CD4-positive, alpha-beta T cell (primary cell): ENCODE measurements around the gene RCOR2. TPM values are rescaled to one million over a fixed set of nuclear protein-coding genes. Genes with fewer than 3 reads are reported as not detected.

Experiments
- ATAC-seq: fragments of 200-7000 bp; cut with Tn5 transposase; one replicate; pipeline ENCODE4 v1.10.0; 2022; ENCODE audit warnings: mild to moderate bottlenecking; ENCODE audit not compliant: poor library complexity
- CTCF ChIA-PET: fragments of 350-600 bp; sonication (Branson Sonifier 250); formaldehyde crosslinking; loops from one replicate; lab custom pipeline; 2021; ENCODE audit warnings: antibody characterized with exemption, inconsistent platforms; lab: Charles Lee
- POLR2A ChIA-PET: fragments of 350-600 bp; sonication (Branson Sonifier 250); formaldehyde crosslinking; loops from one replicate; lab custom pipeline; 2021; ENCODE audit warnings: antibody characterized with exemption, inconsistent platforms; lab: Charles Lee
- DNase-seq, 14 experiments: peaks; one replicate each; pipeline ENCODE4 v3.0.0-alpha.2; 2013 to 2020; ENCODE audit warnings: mixed read lengths in 2 of 14
- H3K27ac ChIP-seq, 2 donors: one replicate each; pipeline versions ENCODE4 v1.5.1 to v1.7.0; 2013; ENCODE audit warnings: low read length in 2 of 2, low read depth in 1 of 2, mild to moderate bottlenecking in 1 of 2
- H3K27me3 ChIP-seq, 2 experiments: 1 replicate in 1 of 2; 2 replicates in 1 of 2; pipeline versions ENCODE4 v1.6.1 to v1.7.0; 2013; ENCODE audit warnings: low read length in 2 of 2, control low read depth in 1 of 2, mild to moderate bottlenecking in 1 of 2, moderate library complexity in 1 of 2; ENCODE audit not compliant: insufficient read depth in 2 of 2, control insufficient read depth in 1 of 2
- H3K36me3 ChIP-seq: one replicate; pipeline ENCODE4 v1.6.1; 2013; ENCODE audit warnings: low read length, control low read depth; ENCODE audit not compliant: insufficient read depth
- H3K4me1 ChIP-seq: one replicate; pipeline ENCODE4 v1.6.1; 2013; ENCODE audit warnings: low read length, control low read depth; ENCODE audit not compliant: insufficient read depth
- H3K4me3 ChIP-seq: one replicate; pipeline ENCODE4 v1.5.1; 2013; ENCODE audit warnings: mild to moderate bottlenecking, low read length, moderate library complexity
- H3K9me3 ChIP-seq, 2 experiments: 1 replicate in 1 of 2; 2 replicates in 1 of 2; pipeline versions ENCODE4 v1.6.1 to v1.7.0; 2013; ENCODE audit warnings: low read length in 2 of 2, mild to moderate bottlenecking in 2 of 2, control low read depth in 1 of 2, moderate library complexity in 1 of 2; ENCODE audit not compliant: control insufficient read depth in 1 of 2, insufficient read depth in 1 of 2
- H3K27ac Mint-ChIP-seq: one replicate; pipeline ENCODE4 v1.8.0; 2020; ENCODE audit warnings: mixed read lengths
- H3K27me3 Mint-ChIP-seq: one replicate; pipeline ENCODE4 v1.8.0; 2021; ENCODE audit warnings: mixed read lengths
- H3K36me3 Mint-ChIP-seq: one replicate; pipeline ENCODE4 v1.8.0; 2021; ENCODE audit warnings: low read depth, mixed read lengths
- H3K4me1 Mint-ChIP-seq: one replicate; pipeline ENCODE4 v1.8.0; 2021; ENCODE audit warnings: low read depth, mixed read lengths
- H3K4me3 Mint-ChIP-seq: one replicate; pipeline ENCODE4 v1.8.0; 2020; ENCODE audit warnings: mild to moderate bottlenecking, mixed read lengths
- H3K9me3 Mint-ChIP-seq: one replicate; pipeline ENCODE4 v1.8.0; 2020; ENCODE audit warnings: mixed read lengths
- intact Hi-C, 2 experiments: fragments of 100-400 bp; cut with DNase I in 1 of 2; cut with micrococcal nuclease in 1 of 2; formaldehyde crosslinking; loops; one replicate each; pipeline versions ENCODE4 v1.15.1 to v1.9.0; 2023 to 2025; cut with DNase I, micrococcal nuclease
- total RNA-seq, 174 experiments: library from RNA in 2 of 174; stranded (reverse) in 2 of 174; gene quantifications; one replicate each; pipeline ENCODE4 v1.2.3 and lab custom pipeline; 2021 to 2026
- TF ChIP-seq, protein P1 (sequence below): fragments of 200-600 bp; IDR thresholded peaks from one replicate; pipeline ENCODE4 v1.8.0; 2022; ENCODE audit warnings: antibody characterized with exemption, mild to moderate bottlenecking

RCOR2 gene
- total RNA-seq, 2 experiments from 2014 or later, result not detected

DNA sequence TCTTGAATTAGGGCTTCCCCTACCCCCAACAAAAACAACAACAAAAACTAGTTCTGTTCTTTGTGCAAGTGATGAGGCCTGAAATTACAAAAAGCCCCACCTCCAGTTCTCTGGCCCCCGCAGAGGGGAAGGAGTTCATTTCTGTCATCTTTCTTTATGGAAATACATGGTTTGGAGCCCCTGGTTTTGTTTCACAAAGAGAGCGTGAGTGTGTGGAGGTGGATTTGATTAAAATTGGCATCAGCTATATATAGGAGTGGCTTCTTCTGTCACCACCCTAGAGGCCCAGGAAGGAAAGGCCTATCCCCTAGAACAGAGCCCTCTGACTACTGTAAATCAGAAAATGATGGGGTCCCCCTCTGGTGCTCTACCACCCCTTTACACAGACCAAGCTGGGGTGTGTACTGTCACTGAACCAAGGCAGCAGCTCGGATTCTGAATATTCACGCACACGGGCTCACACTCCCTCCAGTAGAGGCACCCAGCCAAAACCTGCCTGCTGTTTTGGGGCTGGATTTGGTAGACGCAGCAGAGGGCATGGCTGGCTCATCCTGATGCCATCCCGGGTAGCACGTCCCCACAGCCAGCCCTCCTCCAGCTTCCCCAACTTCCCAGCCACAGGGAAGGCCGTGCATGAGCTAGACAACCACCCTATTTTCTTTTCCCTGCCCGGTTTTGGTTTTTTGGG lies 19.4 kb downstream of the RCOR2 start:
- Mint-ChIP-seq H3K4me1 (peaks cover 34% of the 10 kb centered on the region), H3K36me3 (peaks cover 89% of the 10 kb centered on the region)
- no peak overlapping the region for H3K27ac ChIP-seq

DNA sequence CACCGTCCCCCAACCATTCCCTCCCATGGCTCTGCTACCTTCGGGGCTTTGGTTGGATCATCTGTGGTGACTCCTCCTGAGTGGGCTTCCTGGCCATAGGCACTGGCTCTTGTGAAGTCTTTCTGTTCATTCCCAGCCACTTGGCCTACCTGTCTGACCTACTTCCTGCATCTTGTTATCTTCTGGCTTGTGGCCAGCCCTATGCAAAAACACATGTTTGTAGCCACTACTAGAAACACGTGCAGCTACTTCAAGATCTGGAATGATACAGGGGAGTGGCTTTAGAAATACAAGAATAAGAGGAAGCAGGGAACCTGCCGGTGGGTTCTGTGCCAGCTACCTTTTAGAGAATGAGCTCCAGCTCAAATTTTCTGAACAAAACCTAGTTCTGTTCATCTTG lies 20.9 kb downstream of the RCOR2 start:
- Mint-ChIP-seq H3K4me3 (peak overlapping the region; percentile 11), H3K36me3 (peaks cover 89% of the 10 kb centered on the region), H3K9me3 (no peaks in the 10 kb centered on the region), H3K27ac (peak overlapping the region; percentile 72), H3K27me3 (no peaks in the 10 kb centered on the region), H3K4me1 (peaks cover 50% of the 10 kb centered on the region)
- no peak for ATAC-seq
- Histone ChIP-seq H3K4me3 (no peak overlapping the region), H3K9me3 (no peaks in the 10 kb centered on the region), H3K27me3 (no peaks in the 10 kb centered on the region), H3K27ac (no peak overlapping the region), H3K36me3 (peaks cover 71% of the 10 kb centered on the region), H3K4me1 (peaks cover 33% of the 10 kb centered on the region)
- DNase-seq, result peak in 2 of 14 experiments; percentile 21 to 41
- ChIA-PET POLR2A (interaction anchor here (0.7 to 2.1 kb wide), 2 partner anchors 13 to 57 kb away, joined by 4 to 6 read pairs; partner anchors contain the start of gene MARK2), CTCF (no interaction called here)
- TF ChIP-seq, protein P1, sequence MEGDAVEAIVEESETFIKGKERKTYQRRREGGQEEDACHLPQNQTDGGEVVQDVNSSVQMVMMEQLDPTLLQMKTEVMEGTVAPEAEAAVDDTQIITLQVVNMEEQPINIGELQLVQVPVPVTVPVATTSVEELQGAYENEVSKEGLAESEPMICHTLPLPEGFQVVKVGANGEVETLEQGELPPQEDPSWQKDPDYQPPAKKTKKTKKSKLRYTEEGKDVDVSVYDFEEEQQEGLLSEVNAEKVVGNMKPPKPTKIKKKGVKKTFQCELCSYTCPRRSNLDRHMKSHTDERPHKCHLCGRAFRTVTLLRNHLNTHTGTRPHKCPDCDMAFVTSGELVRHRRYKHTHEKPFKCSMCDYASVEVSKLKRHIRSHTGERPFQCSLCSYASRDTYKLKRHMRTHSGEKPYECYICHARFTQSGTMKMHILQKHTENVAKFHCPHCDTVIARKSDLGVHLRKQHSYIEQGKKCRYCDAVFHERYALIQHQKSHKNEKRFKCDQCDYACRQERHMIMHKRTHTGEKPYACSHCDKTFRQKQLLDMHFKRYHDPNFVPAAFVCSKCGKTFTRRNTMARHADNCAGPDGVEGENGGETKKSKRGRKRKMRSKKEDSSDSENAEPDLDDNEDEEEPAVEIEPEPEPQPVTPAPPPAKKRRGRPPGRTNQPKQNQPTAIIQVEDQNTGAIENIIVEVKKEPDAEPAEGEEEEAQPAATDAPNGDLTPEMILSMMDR, result no peak
- intact Hi-C loops, result no loop called here

More for the DNA sequence above, 19.4 kb downstream of the RCOR2 start:
- DNase-seq (no peak), ATAC-seq (no peak)
- Histone ChIP-seq H3K4me3 (no peak overlapping the region), H3K4me1 (peaks cover 18% of the 10 kb centered on the region), H3K9me3 (no peaks in the 10 kb centered on the region), H3K27me3 (no peaks in the 10 kb centered on the region), H3K36me3 (peaks cover 80% of the 10 kb centered on the region)
- H3K27ac Mint-ChIP-seq, result no peak overlapping the region
- POLR2A ChIA-PET, result interaction anchor here (1.7 to 2.1 kb wide), 3 partner anchors 9 to 59 kb away, joined by 6 read pairs; partner anchors contain the start of gene MARK2
- TF ChIP-seq, protein P1, result no peak
- no peak overlapping the region for H3K4me3 Mint-ChIP-seq
- no peaks in the 10 kb centered on the region for H3K9me3 Mint-ChIP-seq
- CTCF ChIA-PET, result interaction anchor here (1.3 to 1.5 kb wide), 2 partner anchors 9 to 48 kb away, joined by 3 to 5 read pairs; no protein-coding TSS in a partner anchor
- intact Hi-C loops, result no loop called here
- no peaks in the 10 kb centered on the region for H3K27me3 Mint-ChIP-seq

DNA sequence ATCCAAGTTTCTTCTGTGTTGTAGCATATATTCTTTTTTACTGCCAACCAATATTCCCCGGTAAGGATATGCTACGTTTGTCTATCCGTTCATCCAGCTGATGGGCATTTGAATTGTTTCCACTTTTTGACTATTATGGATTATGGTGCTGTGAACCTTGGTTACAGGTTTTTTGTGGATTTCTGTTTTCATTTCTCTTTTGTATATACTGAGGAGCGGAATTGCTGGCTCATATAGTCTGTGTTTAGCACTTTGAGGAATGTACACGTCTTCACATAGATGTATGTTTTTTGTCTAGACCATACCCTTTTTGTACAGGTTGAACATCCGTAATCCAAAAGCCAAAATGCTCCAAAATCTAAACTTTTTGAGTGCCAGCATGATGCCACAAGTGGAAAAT lies 23.6 kb downstream of the RCOR2 start:
- peak overlapping the region; percentile 65 for H3K4me3 Mint-ChIP-seq
- TF ChIP-seq, protein P1, result no peak
- Histone ChIP-seq H3K9me3 (no peaks in the 10 kb centered on the region), H3K27me3 (no peaks in the 10 kb centered on the region), H3K27ac (no peak overlapping the region), H3K4me3 (no peak overlapping the region), H3K4me1 (peaks cover 60% of the 10 kb centered on the region), H3K36me3 (peaks cover 44% of the 10 kb centered on the region)
- peaks cover 77% of the 10 kb centered on the region for H3K4me1 Mint-ChIP-seq
- no peaks in the 10 kb centered on the region for H3K27me3 Mint-ChIP-seq
- intact Hi-C loops, result no loop called here
- peak overlapping the region; percentile 34 for H3K27ac Mint-ChIP-seq
- H3K36me3 Mint-ChIP-seq, result peaks cover 69% of the 10 kb centered on the region
- no peak for ATAC-seq
- DNase-seq, result no peak
- ChIA-PET POLR2A (interaction anchor here (1.8 kb wide), 1 partner anchor 53 kb away, joined by 4 read pairs; no protein-coding TSS in a partner anchor), CTCF (interaction anchor here (0.7 to 2.1 kb wide), 3 partner anchors 13 to 55 kb away, joined by 3 to 11 read pairs (median 3); partner anchors contain the start of gene MARK2)
- H3K9me3 Mint-ChIP-seq, result no peaks in the 10 kb centered on the region
